HG03354 (cell line): ENCODE results near the gene C1orf105.

Experiments used
- ATAC-seq: cut with Tn5 transposase; IDR thresholded peaks from one replicate; pipeline ENCODE4 v1.9.1; 2021; ENCODE audit warnings: mild to moderate bottlenecking; ENCODE audit not compliant: unreplicated experiment, poor library complexity, severe bottlenecking

The C1orf105 gene

GRCh38 chr1:172514108-172514507, 93.6 kb downstream of the C1orf105 start:
- no peak for ATAC-seq

- ATAC-seq: no peak
Observed at GRCh38 chr1:172515436-172515835, 95.0 kb downstream of the C1orf105 start.

GRCh38 chr1:172515927-172516326, 95.4 kb downstream of the C1orf105 start:
- ATAC-seq: no peak

- ATAC-seq: no peak
Observed at GRCh38 chr1:172517081-172517480, 96.6 kb downstream of the C1orf105 start.

GRCh38 chr1:172517545-172517944, 97.1 kb downstream of the C1orf105 start:
- ATAC-seq: no peak
